Measurements from ENCODE around the gene LRIG2. TPM values are rescaled to one million over a fixed set of nuclear protein-coding genes. Genes with fewer than 3 reads are reported as not detected.

LRIG2 gene
- total and polyA plus RNA-seq, 4 donors, result 1.3 to 11.9 (median 6.0) TPM

DNA sequence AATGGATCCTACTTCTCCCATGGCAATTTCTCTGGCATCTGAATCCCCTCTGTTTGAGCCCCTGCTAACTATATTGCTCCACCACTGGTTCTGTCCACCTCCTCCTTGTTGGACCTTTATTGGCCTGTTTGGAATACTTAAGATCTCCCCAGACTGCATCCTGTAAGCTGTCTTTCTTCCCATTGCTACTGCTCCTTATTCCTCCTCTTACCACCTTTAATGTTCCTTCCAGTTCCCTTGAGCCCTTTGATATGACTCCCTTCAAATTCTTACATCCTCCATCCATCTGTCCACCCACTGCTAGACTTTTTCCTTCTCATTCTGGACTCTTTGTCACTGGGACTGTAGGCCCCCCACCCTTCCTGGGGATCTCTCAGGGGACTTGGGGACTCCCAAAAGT, 31.0 kb downstream of the LRIG2 start:
- Histone ChIP-seq H3K9ac (ENCODE audit: low read depth in 1 of 2, low read length in 2 of 2) (no peak overlapping the region), H3K4me3 (ENCODE audit: low read depth in 1 of 3, low read length in 3 of 3) (no peak overlapping the region), H3K27me3 (ENCODE audit: control insufficient read depth in 4 of 4, insufficient read depth in 4 of 4, low read length in 3 of 4) (no peaks in the 10 kb centered on the region), H3K4me1 (ENCODE audit: control insufficient read depth in 4 of 4, insufficient read depth in 4 of 4, low read length in 3 of 4) (no peaks in the 10 kb centered on the region), H3K27ac (ENCODE audit: low read depth in 1 of 2, low read length in 2 of 2) (no peak overlapping the region), H3K36me3 (ENCODE audit: control insufficient read depth in 4 of 4, insufficient read depth in 3 of 4, low read depth in 1 of 4, low read length in 3 of 4) (peaks cover 6 to 71% (median 44%) of the 10 kb centered on the region in 4 donors), H3K9me3 (ENCODE audit: control insufficient read depth in 4 of 4, low read length in 3 of 4) (no peaks in the 10 kb centered on the region)
- TF ChIP-seq, protein P1, sequence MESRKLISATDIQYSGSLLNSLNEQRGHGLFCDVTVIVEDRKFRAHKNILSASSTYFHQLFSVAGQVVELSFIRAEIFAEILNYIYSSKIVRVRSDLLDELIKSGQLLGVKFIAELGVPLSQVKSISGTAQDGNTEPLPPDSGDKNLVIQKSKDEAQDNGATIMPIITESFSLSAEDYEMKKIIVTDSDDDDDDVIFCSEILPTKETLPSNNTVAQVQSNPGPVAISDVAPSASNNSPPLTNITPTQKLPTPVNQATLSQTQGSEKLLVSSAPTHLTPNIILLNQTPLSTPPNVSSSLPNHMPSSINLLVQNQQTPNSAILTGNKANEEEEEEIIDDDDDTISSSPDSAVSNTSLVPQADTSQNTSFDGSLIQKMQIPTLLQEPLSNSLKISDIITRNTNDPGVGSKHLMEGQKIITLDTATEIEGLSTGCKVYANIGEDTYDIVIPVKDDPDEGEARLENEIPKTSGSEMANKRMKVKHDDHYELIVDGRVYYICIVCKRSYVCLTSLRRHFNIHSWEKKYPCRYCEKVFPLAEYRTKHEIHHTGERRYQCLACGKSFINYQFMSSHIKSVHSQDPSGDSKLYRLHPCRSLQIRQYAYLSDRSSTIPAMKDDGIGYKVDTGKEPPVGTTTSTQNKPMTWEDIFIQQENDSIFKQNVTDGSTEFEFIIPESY (IDR thresholded peaks at IDR 0.05), result no peak
- TF ChIP-seq SP1 (IDR thresholded peaks at IDR 0.05) (no peak), RAD21 (IDR thresholded peaks at IDR 0.05) (no peak), TAF1 (conservative IDR thresholded peaks at IDR 0.05) (no peak), FOXA1 (IDR thresholded peaks at IDR 0.05) (no peak), HNF4A (conservative IDR thresholded peaks at IDR 0.05) (no peak), FOXA2 (IDR thresholded peaks at IDR 0.05) (no peak), EGR1 (IDR thresholded peaks at IDR 0.05; ENCODE audit: low read depth in 2 of 2) (no peak), HNF4G (IDR thresholded peaks at IDR 0.05) (no peak), YY1 (IDR thresholded peaks at IDR 0.05) (no peak), JUND (IDR thresholded peaks at IDR 0.05) (no peak), GABPA (IDR thresholded peaks at IDR 0.05 in 1 of 2, conservative IDR thresholded peaks at IDR 0.05 in 1 of 2) (no peak), RXRA (IDR thresholded peaks at IDR 0.05) (no peak), NR2F2 (IDR thresholded peaks at IDR 0.05) (no peak)
- TF ChIP-seq, protein P2, sequence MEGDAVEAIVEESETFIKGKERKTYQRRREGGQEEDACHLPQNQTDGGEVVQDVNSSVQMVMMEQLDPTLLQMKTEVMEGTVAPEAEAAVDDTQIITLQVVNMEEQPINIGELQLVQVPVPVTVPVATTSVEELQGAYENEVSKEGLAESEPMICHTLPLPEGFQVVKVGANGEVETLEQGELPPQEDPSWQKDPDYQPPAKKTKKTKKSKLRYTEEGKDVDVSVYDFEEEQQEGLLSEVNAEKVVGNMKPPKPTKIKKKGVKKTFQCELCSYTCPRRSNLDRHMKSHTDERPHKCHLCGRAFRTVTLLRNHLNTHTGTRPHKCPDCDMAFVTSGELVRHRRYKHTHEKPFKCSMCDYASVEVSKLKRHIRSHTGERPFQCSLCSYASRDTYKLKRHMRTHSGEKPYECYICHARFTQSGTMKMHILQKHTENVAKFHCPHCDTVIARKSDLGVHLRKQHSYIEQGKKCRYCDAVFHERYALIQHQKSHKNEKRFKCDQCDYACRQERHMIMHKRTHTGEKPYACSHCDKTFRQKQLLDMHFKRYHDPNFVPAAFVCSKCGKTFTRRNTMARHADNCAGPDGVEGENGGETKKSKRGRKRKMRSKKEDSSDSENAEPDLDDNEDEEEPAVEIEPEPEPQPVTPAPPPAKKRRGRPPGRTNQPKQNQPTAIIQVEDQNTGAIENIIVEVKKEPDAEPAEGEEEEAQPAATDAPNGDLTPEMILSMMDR (IDR thresholded peaks at IDR 0.05; ENCODE audit: low read depth, low read length, missing input control), result no peak
- TF ChIP-seq, protein P3, sequence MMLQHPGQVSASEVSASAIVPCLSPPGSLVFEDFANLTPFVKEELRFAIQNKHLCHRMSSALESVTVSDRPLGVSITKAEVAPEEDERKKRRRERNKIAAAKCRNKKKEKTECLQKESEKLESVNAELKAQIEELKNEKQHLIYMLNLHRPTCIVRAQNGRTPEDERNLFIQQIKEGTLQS (IDR thresholded peaks at IDR 0.05), result no peak
- TF ChIP-seq, protein P4, sequence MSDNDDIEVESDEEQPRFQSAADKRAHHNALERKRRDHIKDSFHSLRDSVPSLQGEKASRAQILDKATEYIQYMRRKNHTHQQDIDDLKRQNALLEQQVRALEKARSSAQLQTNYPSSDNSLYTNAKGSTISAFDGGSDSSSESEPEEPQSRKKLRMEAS (IDR thresholded peaks at IDR 0.05), result no peak
- TF ChIP-seq, protein P5, sequence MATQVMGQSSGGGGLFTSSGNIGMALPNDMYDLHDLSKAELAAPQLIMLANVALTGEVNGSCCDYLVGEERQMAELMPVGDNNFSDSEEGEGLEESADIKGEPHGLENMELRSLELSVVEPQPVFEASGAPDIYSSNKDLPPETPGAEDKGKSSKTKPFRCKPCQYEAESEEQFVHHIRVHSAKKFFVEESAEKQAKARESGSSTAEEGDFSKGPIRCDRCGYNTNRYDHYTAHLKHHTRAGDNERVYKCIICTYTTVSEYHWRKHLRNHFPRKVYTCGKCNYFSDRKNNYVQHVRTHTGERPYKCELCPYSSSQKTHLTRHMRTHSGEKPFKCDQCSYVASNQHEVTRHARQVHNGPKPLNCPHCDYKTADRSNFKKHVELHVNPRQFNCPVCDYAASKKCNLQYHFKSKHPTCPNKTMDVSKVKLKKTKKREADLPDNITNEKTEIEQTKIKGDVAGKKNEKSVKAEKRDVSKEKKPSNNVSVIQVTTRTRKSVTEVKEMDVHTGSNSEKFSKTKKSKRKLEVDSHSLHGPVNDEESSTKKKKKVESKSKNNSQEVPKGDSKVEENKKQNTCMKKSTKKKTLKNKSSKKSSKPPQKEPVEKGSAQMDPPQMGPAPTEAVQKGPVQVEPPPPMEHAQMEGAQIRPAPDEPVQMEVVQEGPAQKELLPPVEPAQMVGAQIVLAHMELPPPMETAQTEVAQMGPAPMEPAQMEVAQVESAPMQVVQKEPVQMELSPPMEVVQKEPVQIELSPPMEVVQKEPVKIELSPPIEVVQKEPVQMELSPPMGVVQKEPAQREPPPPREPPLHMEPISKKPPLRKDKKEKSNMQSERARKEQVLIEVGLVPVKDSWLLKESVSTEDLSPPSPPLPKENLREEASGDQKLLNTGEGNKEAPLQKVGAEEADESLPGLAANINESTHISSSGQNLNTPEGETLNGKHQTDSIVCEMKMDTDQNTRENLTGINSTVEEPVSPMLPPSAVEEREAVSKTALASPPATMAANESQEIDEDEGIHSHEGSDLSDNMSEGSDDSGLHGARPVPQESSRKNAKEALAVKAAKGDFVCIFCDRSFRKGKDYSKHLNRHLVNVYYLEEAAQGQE (IDR thresholded peaks at IDR 0.05), result no peak
- no peak for DNase-seq (ENCODE audit: low spot score)
